Measurements from ENCODE around the gene WIPF1.

- TF ChIP-seq POLR2A (IDR thresholded peaks at IDR 0.05) (no peak), CTCF (IDR thresholded peaks at IDR 0.05) (no peak), POLR2AphosphoS5 (IDR thresholded peaks at IDR 0.05) (no peak), EP300 (IDR thresholded peaks at IDR 0.05) (no peak)
Measured at GRCh38 chr2:174645296-174645695, 47.7 kb upstream of the WIPF1 start.
